NT2/D1 (cell line): ENCODE results near the gene CHRM2.

Experiments used
- YY1 ChIP-seq: IDR thresholded peaks from 2 replicates; pipeline ENCODE4 v1.6.1; 2011; ENCODE audit not compliant: insufficient read length, insufficient read depth
- ZNF274 ChIP-seq: IDR thresholded peaks from 2 replicates; pipeline ENCODE4 v1.6.1; 2011; ENCODE audit warnings: mild to moderate bottlenecking, low read depth, low read length

GRCh38 chr7:136910771-136911170 lies 42.3 kb downstream of the CHRM2 start:
- TF ChIP-seq ZNF274 (no peak), YY1 (no peak)
